Keratinocyte (primary cell): ENCODE measurements around the gene AP4B1. TPM values are rescaled to one million over a fixed set of nuclear protein-coding genes. Genes with fewer than 3 reads are reported as not detected.

ENCODE experiments used
- DNase-seq: peaks from one replicate; pipeline ENCODE4 v3.0.0-alpha.2; 2011; ENCODE audit warnings: low read depth, missing footprints, low spot score
- FAIRE-seq: peaks from 2 replicates; lab custom pipeline; 2011; peaks lifted over from hg19 to GRCh38; lab: Jason Lieb, UNC
- H2AFZ ChIP-seq: 2 replicates; pipeline ENCODE4 v1.6.0; 2012; ENCODE audit warnings: low read length, control low read depth, inconsistent platforms; ENCODE audit not compliant: control insufficient read depth
- H3K27ac ChIP-seq: 2 replicates; pipeline ENCODE4 v1.5.1; 2011; ENCODE audit warnings: low read length; ENCODE audit not compliant: control insufficient read depth, insufficient read depth
- H3K27me3 ChIP-seq: 3 replicates; pipeline ENCODE4 v1.6.0; 2011; ENCODE audit warnings: low read length; ENCODE audit not compliant: control insufficient read depth, insufficient read depth; ENCODE audit errors: extremely low read depth
- H3K36me3 ChIP-seq, 2 experiments: 2 replicates in 1 of 2; 3 replicates in 1 of 2; pipeline ENCODE4 v1.5.1; 2011; ENCODE audit warnings: low read length in 2 of 2, mild to moderate bottlenecking in 1 of 2; ENCODE audit not compliant: control insufficient read depth in 2 of 2, insufficient read depth in 2 of 2; ENCODE audit errors: extremely low read depth in 1 of 2
- H3K4me1 ChIP-seq: 3 replicates; pipeline ENCODE4 v1.5.1; 2011; ENCODE audit warnings: low read length; ENCODE audit not compliant: control insufficient read depth, insufficient read depth; ENCODE audit errors: extremely low read depth
- H3K4me2 ChIP-seq: 3 replicates; pipeline ENCODE4 v1.6.0; 2011; ENCODE audit warnings: low read depth, low read length; ENCODE audit not compliant: control insufficient read depth, insufficient read depth; ENCODE audit errors: extremely low read depth
- H3K4me3 ChIP-seq, 3 experiments: fragments of 200-600 bp in 1 of 3; sonication (generic) in 1 of 3; 2 replicates in 2 of 3; 3 replicates in 1 of 3; pipeline ENCODE4 v1.5.1; 2011 to 2016; ENCODE audit warnings: low read length in 3 of 3, mild to moderate bottlenecking in 3 of 3, control low read depth in 2 of 3, inconsistent platforms in 1 of 3, low read depth in 1 of 3, mixed read lengths in 1 of 3, mixed run types in 1 of 3, moderate library complexity in 1 of 3; ENCODE audit not compliant: control insufficient read depth in 2 of 3, insufficient read depth in 2 of 3; ENCODE audit errors: extremely low read depth in 1 of 3
- H3K79me2 ChIP-seq: 2 replicates; pipeline ENCODE4 v1.6.0; 2012; ENCODE audit warnings: low read length; ENCODE audit not compliant: control insufficient read depth, insufficient read depth
- H3K9ac ChIP-seq: 3 replicates; pipeline ENCODE4 v1.6.0; 2011; ENCODE audit warnings: low read length; ENCODE audit not compliant: control insufficient read depth, insufficient read depth; ENCODE audit errors: extremely low read depth
- H3K9me1 ChIP-seq: 3 replicates; pipeline ENCODE4 v1.6.0; 2011; ENCODE audit warnings: low read length; ENCODE audit not compliant: control insufficient read depth, insufficient read depth; ENCODE audit errors: extremely low read depth
- H3K9me3 ChIP-seq: 2 replicates; pipeline ENCODE4 v1.5.1; 2012; ENCODE audit warnings: low read depth, low read length; ENCODE audit not compliant: control insufficient read depth
- H4K20me1 ChIP-seq: 3 replicates; pipeline ENCODE4 v1.6.0; 2011; ENCODE audit warnings: low read length; ENCODE audit not compliant: control insufficient read depth, insufficient read depth; ENCODE audit errors: extremely low read depth
- CTCF ChIP-seq, 3 experiments: IDR thresholded peaks in 1 of 3; conservative IDR thresholded peaks in 1 of 3; optimal IDR thresholded peaks in 1 of 3; 2 replicates in 2 of 3; 3 replicates in 1 of 3; pipeline versions ENCODE3 to v1.5.1; 2011; ENCODE audit warnings: low read length in 3 of 3, mild to moderate bottlenecking in 3 of 3, moderate library complexity in 2 of 3, control low read depth in 1 of 3, inconsistent platforms in 1 of 3; ENCODE audit not compliant: insufficient read depth in 2 of 3; ENCODE audit errors: extremely low read depth in 1 of 3
- EZH2 ChIP-seq: IDR thresholded peaks from one replicate; pipeline ENCODE4 v1.6.1; 2012; ENCODE audit warnings: inconsistent platforms, mild to moderate bottlenecking, low read length, moderate library complexity
- dilution Hi-C: fragments of 300-500 bp; cut with MboI; formaldehyde crosslinking; loops from one replicate; pipeline ENCODE4 v1.7.0; 2020; ENCODE audit warnings: low sequenced_read_pairs; ENCODE audit not compliant: extremely low pct_ligation_motif_present
- polyA plus RNA-seq, 5 experiments: library from polyadenylated mRNA; depleted of rRNA in 3 of 5; stranded (reverse) in 3 of 5; stranded (forward) in 1 of 5; unstranded in 1 of 5; fragments of >200 nt; gene quantifications; 1 replicate in 1 of 5; 2 replicates in 3 of 5; 3 replicates in 1 of 5; pipeline versions ENCODE4 v1.2.1 to v1.2.3, GENCODE V29; 2011 to 2012; ENCODE audit warnings: missing spikeins in 2 of 5, low read depth in 1 of 5, low replicate concordance in 1 of 5

AP4B1 gene
- polyA plus RNA-seq, 1 donor (not counting 4 experiments of a cell fraction or from before 2014, with no cell fraction given) = 16.5 TPM

DNA sequence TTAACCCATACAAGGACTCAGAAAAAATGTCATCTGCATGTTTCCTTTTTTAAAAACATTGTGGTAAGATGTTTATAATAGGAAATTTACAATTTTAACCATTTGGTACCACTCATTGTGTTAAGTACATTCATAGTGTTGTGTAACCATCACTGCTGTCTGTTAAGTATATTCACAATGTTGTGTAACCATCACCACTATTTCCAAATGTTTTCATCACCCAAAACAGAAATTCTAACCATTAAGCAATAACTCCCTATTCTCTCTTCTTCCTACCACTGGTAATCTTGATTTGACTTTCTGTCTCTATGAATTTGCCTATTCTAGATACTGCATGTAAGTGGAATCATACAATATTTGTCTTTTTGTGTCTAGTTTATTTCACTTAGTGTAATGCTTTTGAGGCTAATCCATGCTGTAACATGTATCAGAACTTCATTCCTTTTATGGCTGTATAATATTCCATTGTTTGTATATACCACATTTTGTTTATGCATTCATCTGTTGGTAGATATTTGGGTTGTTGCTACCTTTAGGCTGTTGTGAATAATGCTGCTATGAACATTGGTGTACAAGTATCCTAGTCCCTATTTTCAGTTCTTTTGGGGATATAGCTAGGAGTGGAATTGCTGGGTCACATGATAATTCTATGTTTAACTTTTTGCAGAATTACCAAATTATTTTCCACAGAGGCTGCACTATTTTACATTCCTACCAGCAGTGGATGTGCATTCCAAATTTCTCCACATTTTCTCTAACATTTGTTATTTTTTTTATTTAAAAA is 38.6 kb upstream of the AP4B1 start:
- FAIRE-seq (no peak), DNase-seq (no peak)
- Histone ChIP-seq H3K9ac (no peak overlapping the region), H2AFZ (no peak overlapping the region), H3K4me2 (no peak overlapping the region), H3K4me3 (no peak overlapping the region), H3K27me3 (no peaks in the 10 kb centered on the region), H3K9me3 (no peaks in the 10 kb centered on the region), H3K36me3 (peaks cover 4 to 13% of the 10 kb centered on the region in 2 experiments), H4K20me1 (no peaks in the 10 kb centered on the region), H3K4me1 (no peaks in the 10 kb centered on the region), H3K27ac (no peak overlapping the region), H3K79me2 (peaks cover 56% of the 10 kb centered on the region), H3K9me1 (no peaks in the 10 kb centered on the region)
- TF ChIP-seq EZH2 (no peak), CTCF (optimal IDR thresholded peaks at IDR 0.05 in 1 of 3, IDR thresholded peaks at IDR 0.05 in 1 of 3, conservative IDR thresholded peaks at IDR 0.05 in 1 of 3; ENCODE audit: extremely low read depth in 1 of 3, insufficient read depth in 2 of 3, low read length in 3 of 3) (no peak)
- dilution Hi-C loops = no loop called here

DNA sequence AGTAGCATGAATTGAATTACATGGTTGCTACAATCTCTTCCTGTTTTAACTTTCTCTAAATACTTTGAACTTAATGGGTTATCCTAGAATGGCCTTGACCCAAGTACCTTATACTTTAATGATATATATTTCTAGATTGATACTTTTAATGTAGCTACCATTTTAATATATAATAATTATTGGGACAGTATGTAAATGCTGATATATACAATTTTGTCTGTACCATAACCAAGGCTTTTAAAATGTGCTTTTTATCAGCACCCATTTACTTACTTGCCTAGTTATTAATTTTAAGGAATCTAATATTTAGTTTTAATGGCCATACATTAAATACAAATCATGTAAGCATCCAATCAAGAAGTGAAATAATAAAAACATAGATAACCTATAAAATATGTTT is 37.9 kb upstream of the AP4B1 start:
- Histone ChIP-seq H3K4me3 (no peak overlapping the region), H3K9ac (no peak overlapping the region), H4K20me1 (no peaks in the 10 kb centered on the region), H3K27ac (no peak overlapping the region), H3K4me2 (no peak overlapping the region), H3K79me2 (peaks cover 60% of the 10 kb centered on the region), H3K27me3 (no peaks in the 10 kb centered on the region), H3K9me3 (no peaks in the 10 kb centered on the region), H3K9me1 (peaks cover 2% of the 10 kb centered on the region), H2AFZ (no peak overlapping the region), H3K4me1 (no peaks in the 10 kb centered on the region), H3K36me3 (peaks cover 4 to 13% of the 10 kb centered on the region in 2 experiments)
- dilution Hi-C loops = no loop called here
- TF ChIP-seq CTCF (optimal IDR thresholded peaks at IDR 0.05 in 1 of 3, IDR thresholded peaks at IDR 0.05 in 1 of 3, conservative IDR thresholded peaks at IDR 0.05 in 1 of 3; ENCODE audit: extremely low read depth in 1 of 3, insufficient read depth in 2 of 3, low read length in 3 of 3) (no peak), EZH2 (no peak)
- no peak for FAIRE-seq
- no peak for DNase-seq
